ENCODE measurements around the gene HNRNPDL.

HNRNPDL gene

DNA sequence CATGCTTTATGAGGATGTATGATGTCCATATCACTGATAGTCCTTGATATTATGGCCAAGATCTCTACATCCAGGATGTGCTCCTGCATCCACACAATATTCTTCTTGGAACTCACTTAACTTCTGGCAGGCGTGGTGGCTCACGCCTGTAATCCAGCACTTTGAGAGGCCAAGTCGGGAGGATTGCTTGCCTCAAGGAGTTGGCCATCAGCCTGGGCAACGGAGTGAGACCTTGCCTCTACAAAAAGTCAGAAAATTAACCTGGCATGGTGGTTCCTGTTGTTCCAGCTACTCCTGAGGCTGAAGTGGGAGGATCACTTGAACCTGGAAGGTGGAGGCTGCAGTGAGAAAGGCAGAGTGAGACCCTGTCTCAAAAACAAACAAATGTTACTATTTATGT lies 54.2 kb downstream of the HNRNPDL start:
- DNase-seq (ENCODE audit: low read depth) = no peak
- TF ChIP-seq CTCF (IDR thresholded peaks at IDR 0.05; ENCODE audit: low read length, missing control alignments) = no peak
- peak overlapping the region; percentile 98 for H3K4me3 ChIP-seq (replicated peaks; ENCODE audit: low read depth, low read length)

DNA sequence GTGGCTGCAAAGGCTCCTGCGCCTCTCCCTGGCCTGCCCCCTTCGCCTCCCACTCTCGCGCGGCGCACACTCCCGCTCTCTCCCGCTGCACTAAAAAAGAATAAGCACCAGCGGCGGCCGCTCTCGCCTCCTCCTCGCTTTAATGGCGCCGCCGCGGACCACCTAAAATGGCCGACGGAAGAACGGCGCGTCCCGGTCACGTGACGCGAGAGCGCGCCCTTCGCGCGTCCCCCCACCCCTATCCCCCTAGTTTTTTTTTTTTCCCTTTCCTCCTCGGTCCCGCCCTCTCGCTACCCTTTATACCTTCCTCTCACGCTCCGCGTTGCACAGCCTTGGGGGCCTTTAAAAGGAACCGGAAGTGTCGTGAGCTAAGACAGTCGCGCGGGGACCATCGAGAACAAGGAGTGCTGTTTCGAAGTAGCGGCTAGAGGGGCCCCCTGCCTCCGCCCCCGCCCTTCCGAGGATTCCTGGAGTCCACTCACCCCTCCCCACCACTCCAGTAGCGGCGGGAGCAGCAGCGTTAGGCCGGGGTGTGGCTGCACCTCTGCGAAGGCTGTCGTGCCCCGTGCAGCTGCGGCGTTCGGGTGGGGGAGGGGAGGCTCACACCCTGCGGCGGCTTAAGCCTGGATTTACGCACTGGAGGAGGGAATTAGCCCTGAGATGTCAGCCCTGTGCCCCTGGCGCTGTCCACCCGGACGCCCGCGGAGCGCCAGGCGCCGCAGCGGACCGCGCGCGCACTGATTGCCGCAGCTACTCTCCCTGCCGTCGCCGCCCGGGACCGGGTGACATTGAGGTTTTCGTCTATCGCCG lies 56.2 kb downstream of the HNRNPDL start, which contains the start of gene HNRNPD:
HNRNPD (minus strand) TSS at position 176 of the 810 bp plus-strand sequence. CDS start 313 bp downstream, outside the sequence.
- TF ChIP-seq CTCF (IDR thresholded peaks at IDR 0.05; ENCODE audit: low read length, missing control alignments) = no peak
- DNase-seq (ENCODE audit: low read depth) = peak; percentile 100
- peak within 1 kb of the TSS; percentile 98 for H3K4me3 ChIP-seq (replicated peaks; ENCODE audit: low read depth, low read length)

GRCh38 chr4:82373486-82373815 lies 56.8 kb downstream of the HNRNPDL start:
- no peak for DNase-seq (ENCODE audit: low read depth)
- peak overlapping the region; percentile 98 for H3K4me3 ChIP-seq (replicated peaks; ENCODE audit: low read depth, low read length)
- no peak for TF ChIP-seq CTCF (IDR thresholded peaks at IDR 0.05; ENCODE audit: low read length, missing control alignments)

Measured in fibroblast of pulmonary artery (primary cell).